Retinal pigment epithelial cell (primary cell): Measurements from ENCODE around the gene ATOH1.

ENCODE experiments used
- DNase-seq: peaks from one replicate; pipeline ENCODE4 v3.0.0-alpha.2; 2010; ENCODE audit warnings: low read depth
- H3K4me3 ChIP-seq: 2 replicates; pipeline ENCODE4 v1.5.1; 2011; ENCODE audit warnings: mild to moderate bottlenecking, low read length, control low read depth, moderate library complexity
- TF ChIP-seq, protein P1 (sequence below): conservative IDR thresholded peaks from 2 replicates; pipeline ENCODE4 v1.5.1; 2011; ENCODE audit warnings: low read depth, low read length, control low read depth, inconsistent platforms

Gene ATOH1

DNA sequence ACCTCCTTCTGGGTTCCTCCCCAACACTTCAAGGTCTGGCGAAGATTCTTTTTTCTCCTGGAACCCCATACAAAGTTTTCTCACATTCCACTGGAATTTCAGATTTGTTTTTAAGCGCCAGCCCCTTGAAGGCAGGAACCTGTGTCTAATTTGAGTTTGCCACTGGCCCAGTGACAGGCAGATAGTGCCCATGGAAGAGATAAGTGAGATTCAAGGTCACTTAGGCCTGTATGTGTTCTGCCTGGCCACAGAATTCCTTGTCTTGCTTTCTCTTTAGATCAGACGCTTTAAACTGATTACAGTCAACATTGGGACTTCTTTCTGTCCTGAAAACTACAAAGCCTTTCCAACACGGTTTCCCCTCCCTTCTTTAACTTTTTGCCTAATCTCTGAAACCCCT, 11.2 kb downstream of the ATOH1 start:
- no peak overlapping the region for H3K4me3 ChIP-seq
- TF ChIP-seq, protein P1, sequence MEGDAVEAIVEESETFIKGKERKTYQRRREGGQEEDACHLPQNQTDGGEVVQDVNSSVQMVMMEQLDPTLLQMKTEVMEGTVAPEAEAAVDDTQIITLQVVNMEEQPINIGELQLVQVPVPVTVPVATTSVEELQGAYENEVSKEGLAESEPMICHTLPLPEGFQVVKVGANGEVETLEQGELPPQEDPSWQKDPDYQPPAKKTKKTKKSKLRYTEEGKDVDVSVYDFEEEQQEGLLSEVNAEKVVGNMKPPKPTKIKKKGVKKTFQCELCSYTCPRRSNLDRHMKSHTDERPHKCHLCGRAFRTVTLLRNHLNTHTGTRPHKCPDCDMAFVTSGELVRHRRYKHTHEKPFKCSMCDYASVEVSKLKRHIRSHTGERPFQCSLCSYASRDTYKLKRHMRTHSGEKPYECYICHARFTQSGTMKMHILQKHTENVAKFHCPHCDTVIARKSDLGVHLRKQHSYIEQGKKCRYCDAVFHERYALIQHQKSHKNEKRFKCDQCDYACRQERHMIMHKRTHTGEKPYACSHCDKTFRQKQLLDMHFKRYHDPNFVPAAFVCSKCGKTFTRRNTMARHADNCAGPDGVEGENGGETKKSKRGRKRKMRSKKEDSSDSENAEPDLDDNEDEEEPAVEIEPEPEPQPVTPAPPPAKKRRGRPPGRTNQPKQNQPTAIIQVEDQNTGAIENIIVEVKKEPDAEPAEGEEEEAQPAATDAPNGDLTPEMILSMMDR, result no peak
- no peak for DNase-seq

DNA sequence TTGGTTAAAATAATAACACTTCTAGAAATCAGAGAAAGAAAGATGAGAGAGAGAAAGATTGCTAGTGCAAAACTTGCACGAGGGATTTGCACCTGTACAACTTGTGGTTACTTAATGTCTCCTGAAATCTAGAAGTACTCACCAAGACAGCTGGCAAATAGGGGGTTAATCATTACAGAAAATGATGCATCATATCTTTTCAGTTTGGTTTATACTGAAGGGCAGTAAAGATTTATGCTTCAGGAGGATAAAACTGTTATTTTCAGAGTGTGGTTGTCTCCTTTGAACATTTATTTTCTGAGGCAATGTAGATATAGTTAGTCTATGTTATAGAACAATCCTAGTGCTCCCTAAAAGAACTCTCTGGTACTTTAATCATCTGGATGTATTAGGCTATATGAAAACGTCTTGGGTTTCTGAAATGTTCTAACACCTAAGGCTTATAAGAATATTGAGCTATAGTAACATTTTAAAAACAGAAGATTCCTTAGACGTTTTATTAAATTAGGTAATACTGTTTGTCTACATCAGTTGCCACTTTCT, 13.3 kb downstream of the ATOH1 start:
- TF ChIP-seq, protein P1, result no peak
- DNase-seq, result no peak
- no peak overlapping the region for H3K4me3 ChIP-seq

DNA sequence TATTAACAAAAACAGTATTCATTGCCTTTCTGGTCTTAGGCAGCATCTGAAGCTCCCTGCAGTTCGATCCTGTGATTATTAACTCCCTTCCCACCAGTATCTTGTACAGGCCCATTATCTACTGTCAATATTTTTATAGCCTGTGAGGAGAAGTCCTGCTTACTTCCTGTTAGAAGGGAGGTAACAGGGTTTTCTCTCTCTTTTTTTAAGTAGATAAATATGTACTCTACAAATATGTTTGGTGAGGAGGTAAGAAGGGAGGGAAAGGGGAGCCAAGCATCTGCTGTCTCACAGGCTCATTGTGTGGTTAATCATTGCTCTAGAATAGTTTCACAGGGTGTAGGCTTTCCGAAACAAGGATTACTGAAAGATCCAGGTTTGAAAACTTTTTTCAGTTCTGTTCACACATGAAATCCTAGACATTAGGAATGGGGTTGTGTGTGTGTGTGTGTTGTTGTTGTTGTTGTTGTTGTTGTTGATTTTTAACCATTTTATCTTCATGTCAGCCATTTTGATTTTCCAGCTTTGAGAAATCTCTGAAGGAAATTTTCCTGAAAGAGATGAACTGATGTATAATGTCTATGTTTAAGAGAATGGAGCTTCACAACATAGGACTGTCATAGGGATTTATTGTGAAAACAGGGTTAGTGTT, 14.2 kb downstream of the ATOH1 start:
- TF ChIP-seq, protein P1, result no peak
- no peak overlapping the region for H3K4me3 ChIP-seq
- DNase-seq, result no peak

DNA sequence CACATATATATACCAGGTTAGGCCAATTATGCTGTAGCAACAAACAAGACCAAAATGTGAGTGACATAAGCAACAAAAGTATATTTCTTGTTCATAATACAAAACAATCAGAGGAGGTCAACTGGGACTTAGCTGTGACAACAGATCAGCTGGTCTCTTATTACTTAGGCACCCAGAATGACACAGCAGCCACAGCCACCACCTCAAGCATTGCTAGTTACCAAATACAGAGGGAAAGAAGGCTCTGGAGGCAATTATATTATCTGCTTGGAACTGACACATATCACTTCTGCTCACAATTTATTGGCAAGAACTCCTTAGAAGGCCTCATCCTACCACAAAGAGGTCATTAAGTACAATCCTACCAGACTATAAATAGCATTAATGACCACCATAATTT, 15.2 kb downstream of the ATOH1 start:
- no peak for DNase-seq
- TF ChIP-seq, protein P1, result no peak
- no peak overlapping the region for H3K4me3 ChIP-seq

DNA sequence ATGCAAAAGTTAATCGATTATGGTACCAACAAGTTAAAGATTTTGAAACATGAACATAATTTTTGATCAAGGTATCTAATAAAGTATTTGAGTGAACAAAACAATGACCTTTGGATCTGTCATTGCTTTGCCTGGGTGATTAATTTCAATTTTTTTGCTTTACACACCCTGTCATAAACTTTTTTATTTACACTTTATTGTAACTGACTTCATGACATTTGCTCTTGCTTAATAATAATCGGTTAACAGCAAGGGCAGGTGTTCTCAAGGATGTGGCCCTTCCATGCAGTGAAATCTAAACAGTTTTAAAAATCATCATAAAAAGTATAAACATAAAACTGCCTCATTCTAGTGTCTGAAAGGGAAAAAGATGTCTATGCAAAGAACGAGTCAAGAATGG, 24.1 kb downstream of the ATOH1 start:
- H3K4me3 ChIP-seq, result no peak overlapping the region
- no peak for DNase-seq
- TF ChIP-seq, protein P1, result no peak

DNA sequence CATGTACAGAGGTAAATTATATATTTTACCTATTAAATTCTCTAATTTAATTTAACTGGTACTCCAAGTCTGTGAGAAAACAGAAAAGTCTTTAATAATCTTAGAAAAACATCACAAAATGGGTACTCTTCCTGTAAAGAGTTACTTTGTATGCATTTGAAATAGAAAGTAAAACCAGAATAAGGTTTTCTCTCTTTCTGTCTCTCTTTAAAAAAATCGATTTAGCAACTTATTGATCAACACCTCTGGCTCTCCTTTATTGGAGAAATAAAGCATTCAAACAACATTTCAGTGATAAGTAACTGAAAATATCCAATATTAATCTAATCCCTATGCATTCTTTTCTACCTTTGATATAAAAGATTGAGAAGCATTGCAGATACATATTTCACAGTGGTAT, 27.4 kb downstream of the ATOH1 start:
- H3K4me3 ChIP-seq, result no peak overlapping the region
- DNase-seq, result no peak
- TF ChIP-seq, protein P1, result no peak

DNA sequence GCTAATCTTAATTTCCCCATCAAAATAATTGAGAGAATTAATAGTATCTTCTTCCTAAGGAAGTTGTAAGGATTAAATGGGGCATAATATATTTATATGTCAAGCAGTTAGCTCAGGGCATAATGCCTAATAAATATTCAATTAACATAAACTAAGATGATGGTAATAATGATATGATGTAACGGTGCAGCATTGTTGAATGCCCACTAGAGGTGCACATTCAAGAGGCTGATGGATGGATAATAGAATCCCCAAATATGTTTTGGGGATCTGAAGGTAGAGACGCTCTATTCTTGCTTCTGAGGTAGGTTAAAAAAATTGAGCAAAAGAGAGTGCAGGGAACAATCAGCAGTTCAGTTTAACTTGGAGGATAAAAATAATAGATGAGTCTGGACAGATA, 37.1 kb downstream of the ATOH1 start:
- no peak for DNase-seq
- TF ChIP-seq, protein P1, result peak; percentile 38
- H3K4me3 ChIP-seq, result no peak overlapping the region
